Amniotic stem cell (primary cell): ENCODE data around the gene CRYGN.

Source experiments
- DNase-seq: peaks from one replicate; lab custom pipeline; 2025; lab: John Stamatoyannopoulos, UW

Gene CRYGN

GRCh38 chr7:151438864-151439601, 908 bp downstream of the CRYGN start:
- no peak for DNase-seq

GRCh38 chr7:151437866-151438516, 1.9 kb downstream of the CRYGN start:
- DNase-seq: no peak

- no peak for DNase-seq
Observed at GRCh38 chr7:151437159-151437553, 2.8 kb downstream of the CRYGN start.

- peak; percentile 21 for DNase-seq
Observed at GRCh38 chr7:151436446-151437158, 3.3 kb downstream of the CRYGN start.

GRCh38 chr7:151435971-151436370, 4.0 kb downstream of the CRYGN start:
- DNase-seq: no peak

- no peak for DNase-seq
Observed at GRCh38 chr7:151435103-151435916, 4.6 kb downstream of the CRYGN start.

- DNase-seq: no peak
Observed at GRCh38 chr7:151434549-151434948, 5.4 kb downstream of the CRYGN start.

GRCh38 chr7:151433721-151434400, 6.1 kb downstream of the CRYGN start:
- no peak for DNase-seq

GRCh38 chr7:151432658-151433521, 7.1 kb downstream of the CRYGN start:
- no peak for DNase-seq

- DNase-seq: no peak
Observed at GRCh38 chr7:151431768-151432311, 8.1 kb downstream of the CRYGN start.

- no peak for DNase-seq
Observed at GRCh38 chr7:151431281-151431767, 8.6 kb downstream of the CRYGN start.

GRCh38 chr7:151430391-151431205, 9.3 kb downstream of the CRYGN start:
- DNase-seq: no peak

- DNase-seq: no peak
Observed at GRCh38 chr7:151429560-151430331, 10.2 kb downstream of the CRYGN start.

GRCh38 chr7:151429237-151429559, 10.7 kb downstream of the CRYGN start:
- no peak for DNase-seq

- DNase-seq: no peak
Observed at GRCh38 chr7:151428378-151429236, 11.3 kb downstream of the CRYGN start.

- no peak for DNase-seq
Observed at GRCh38 chr7:151427705-151428377, 12.1 kb downstream of the CRYGN start.
